ENCODE data around the gene SMURF2. TPM values are rescaled to one million over a fixed set of nuclear protein-coding genes. Genes with fewer than 3 reads are reported as not detected.
A peak's percentile ranks its signal among the peaks of the same experiment; 100 is the strongest.

Gene SMURF2
- total and polyA plus RNA-seq, 9 of the 15 experiments (the other 6 are each of a cell fraction or from before 2014, with no cell fraction given) = 3.8 to 22.0 (median 14.8) TPM

GRCh38 chr17:64499805-64500486 lies 162.2 kb downstream of the SMURF2 start (continued):
- no peak for TF ChIP-seq ZNF512 (tag; IDR thresholded peaks at IDR 0.05)
- no peak for TF ChIP-seq ZNF316 (IDR thresholded peaks at IDR 0.05)
- no peak for TF ChIP-seq BCOR (IDR thresholded peaks at IDR 0.05)
- 0 out of 2 replicates have a peak, but pooled peaks have one; percentile 65 for TF ChIP-seq TGIF2 (CRISPR knock-in tag; IDR thresholded peaks at IDR 0.05)
- no peak for TF ChIP-seq PML (IDR thresholded peaks at IDR 0.05; ENCODE audit: low read length)
- TF ChIP-seq TBL1XR1 (IDR thresholded peaks at IDR 0.05; ENCODE audit: low read length in 2 of 2) = no peak
- TF ChIP-seq KDM1A (IDR thresholded peaks at IDR 0.05) = no peak
- TF ChIP-seq ZNF143 (CRISPR knock-in tag; IDR thresholded peaks at IDR 0.05) = no peak
- no peak for TF ChIP-seq NCOR1 (IDR thresholded peaks at IDR 0.05)
- no peak for TF ChIP-seq USF2 (CRISPR knock-in tag; IDR thresholded peaks at IDR 0.05)
- peak; percentile 59; the same call in 1 of the 2 replicates for TF ChIP-seq POLR2AphosphoS5 (IDR thresholded peaks at IDR 0.05; ENCODE audit: control insufficient read depth, insufficient read depth, low read depth, low read length)
- TF ChIP-seq NFXL1 (CRISPR knock-in tag; IDR thresholded peaks at IDR 0.05) = peak; percentile 89
- TF ChIP-seq OTX1 (CRISPR knock-in tag; IDR thresholded peaks at IDR 0.05) = no peak
- 0 out of 2 replicates have a peak, but pooled peaks have one; percentile 49 for TF ChIP-seq PREB (CRISPR knock-in tag; IDR thresholded peaks at IDR 0.05)
- no peak for TF ChIP-seq NKRF (IDR thresholded peaks at IDR 0.05; ENCODE audit: borderline replicate concordance)
- 0 out of 2 replicates have a peak, but pooled peaks have one; percentile 4 for TF ChIP-seq AFF4 (CRISPR knock-in tag; IDR thresholded peaks at IDR 0.05)
- TF ChIP-seq CEBPB (tag; IDR thresholded peaks at IDR 0.05) = no peak
- no peak for TF ChIP-seq C11orf30 (IDR thresholded peaks at IDR 0.05; ENCODE audit: low read depth)

Measured in K562 (cell line).